ENCODE measurements around the gene DCHS1.

DNA sequence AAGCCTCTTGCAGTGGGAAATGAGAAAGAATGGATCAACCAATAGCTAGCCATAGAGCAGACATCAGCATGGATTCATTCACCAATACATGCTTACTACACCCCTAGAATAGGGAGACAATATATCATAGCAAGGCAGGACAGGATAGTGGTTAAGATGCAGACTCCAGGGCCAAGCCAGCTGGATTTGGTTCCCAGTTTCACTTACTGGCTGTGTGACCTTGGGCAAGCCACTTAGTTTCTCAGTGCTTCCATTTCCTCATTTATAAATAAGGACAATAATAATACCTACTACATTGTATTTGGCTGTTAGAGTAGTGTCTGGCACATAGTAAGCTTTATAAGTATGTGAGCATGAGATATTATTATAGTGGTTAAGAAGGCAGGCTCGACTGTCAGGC, 7.1 kb downstream of the DCHS1 start:
- TF ChIP-seq POLR2AphosphoS5 (IDR thresholded peaks at IDR 0.05) = no peak
- TF ChIP-seq EP300 (IDR thresholded peaks at IDR 0.05) = no peak
- TF ChIP-seq, protein P1, sequence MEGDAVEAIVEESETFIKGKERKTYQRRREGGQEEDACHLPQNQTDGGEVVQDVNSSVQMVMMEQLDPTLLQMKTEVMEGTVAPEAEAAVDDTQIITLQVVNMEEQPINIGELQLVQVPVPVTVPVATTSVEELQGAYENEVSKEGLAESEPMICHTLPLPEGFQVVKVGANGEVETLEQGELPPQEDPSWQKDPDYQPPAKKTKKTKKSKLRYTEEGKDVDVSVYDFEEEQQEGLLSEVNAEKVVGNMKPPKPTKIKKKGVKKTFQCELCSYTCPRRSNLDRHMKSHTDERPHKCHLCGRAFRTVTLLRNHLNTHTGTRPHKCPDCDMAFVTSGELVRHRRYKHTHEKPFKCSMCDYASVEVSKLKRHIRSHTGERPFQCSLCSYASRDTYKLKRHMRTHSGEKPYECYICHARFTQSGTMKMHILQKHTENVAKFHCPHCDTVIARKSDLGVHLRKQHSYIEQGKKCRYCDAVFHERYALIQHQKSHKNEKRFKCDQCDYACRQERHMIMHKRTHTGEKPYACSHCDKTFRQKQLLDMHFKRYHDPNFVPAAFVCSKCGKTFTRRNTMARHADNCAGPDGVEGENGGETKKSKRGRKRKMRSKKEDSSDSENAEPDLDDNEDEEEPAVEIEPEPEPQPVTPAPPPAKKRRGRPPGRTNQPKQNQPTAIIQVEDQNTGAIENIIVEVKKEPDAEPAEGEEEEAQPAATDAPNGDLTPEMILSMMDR (IDR thresholded peaks at IDR 0.05) = no peak
